NCI-H82 (cell line): ENCODE data around the gene MPV17L.
"Not testable (repeated sequence)": the region's sequence is repeated elsewhere in the genome, so short reads cannot be mapped to it uniquely, and the experiment has no call there.

ENCODE experiments used
- DNase-seq: peaks from one replicate; lab custom pipeline; 2025; lab: John Stamatoyannopoulos, UW

MPV17L gene

DNA sequence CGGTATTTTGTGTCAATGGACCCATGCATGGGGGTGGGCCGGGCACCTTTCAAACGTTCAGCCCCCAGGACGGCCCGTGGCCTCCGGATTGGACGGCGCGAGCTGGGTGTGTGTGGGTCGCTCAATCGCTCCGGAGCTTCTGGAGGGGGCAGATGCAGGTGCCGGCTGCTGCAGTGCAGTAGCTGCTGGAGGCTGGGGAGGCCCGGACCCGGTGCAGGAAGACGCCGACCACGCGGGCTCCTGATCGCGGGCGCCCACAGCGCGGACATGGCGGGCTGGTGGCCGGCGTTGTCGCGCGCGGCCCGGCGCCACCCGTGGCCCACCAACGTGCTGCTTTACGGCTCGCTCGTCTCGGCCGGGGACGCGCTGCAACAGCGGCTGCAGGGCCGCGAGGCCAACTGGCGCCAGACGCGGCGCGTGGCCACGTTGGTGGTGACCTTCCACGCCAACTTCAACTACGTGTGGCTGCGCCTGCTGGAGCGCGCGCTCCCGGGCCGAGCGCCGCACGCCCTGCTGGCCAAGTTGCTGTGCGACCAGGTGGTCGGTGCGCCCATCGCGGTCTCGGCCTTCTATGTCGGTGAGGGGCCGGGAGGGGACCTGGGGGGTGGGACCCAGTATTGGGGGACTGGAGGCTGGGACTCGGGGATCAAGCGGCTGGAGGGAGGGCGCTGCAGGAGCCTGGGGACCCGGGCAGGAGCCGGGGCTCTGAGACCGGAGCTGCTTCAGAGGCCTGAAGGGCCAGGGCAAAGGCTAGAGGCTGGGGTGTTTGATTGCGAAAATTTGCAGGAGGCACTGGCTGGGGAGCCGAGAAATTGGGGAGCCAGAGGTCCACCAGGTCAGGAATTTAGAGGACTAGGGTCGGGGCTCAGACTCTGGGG is at the start of gene MPV17L:
MPV17L (plus strand) TSS at position 124 of the 878 bp plus-strand sequence; CDS start at position 268, 144 bp downstream.
- DNase-seq = peak; percentile 37

DNA sequence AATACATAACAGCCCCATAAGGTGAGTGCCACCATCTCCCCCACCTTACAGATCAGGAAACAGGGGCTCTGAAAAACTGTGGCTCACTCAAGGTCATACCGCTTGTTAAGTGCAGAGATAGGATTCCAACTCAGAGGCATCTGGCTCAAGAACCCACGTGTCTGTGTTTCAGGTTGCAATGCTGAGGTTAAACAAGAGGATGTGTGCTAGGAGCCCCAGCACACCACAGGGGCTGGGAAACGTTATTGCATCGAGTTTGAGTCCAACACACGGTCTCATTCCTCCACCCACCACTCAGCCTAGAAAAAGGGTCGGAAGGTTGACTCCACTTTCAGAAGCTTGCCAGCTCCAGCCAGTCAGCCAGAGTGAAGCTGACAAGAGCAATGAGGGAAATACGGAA is 46.8 kb upstream of the MPV17L start:
- DNase-seq = not testable (repeated sequence)

GRCh38 chr16:15351251-15351650 is 44.3 kb upstream of the MPV17L start:
- not testable (repeated sequence) for DNase-seq

- not testable (repeated sequence) for DNase-seq
These were observed 43.8 kb upstream of the MPV17L start for GRCh38 chr16:15351745-15352144.

DNA sequence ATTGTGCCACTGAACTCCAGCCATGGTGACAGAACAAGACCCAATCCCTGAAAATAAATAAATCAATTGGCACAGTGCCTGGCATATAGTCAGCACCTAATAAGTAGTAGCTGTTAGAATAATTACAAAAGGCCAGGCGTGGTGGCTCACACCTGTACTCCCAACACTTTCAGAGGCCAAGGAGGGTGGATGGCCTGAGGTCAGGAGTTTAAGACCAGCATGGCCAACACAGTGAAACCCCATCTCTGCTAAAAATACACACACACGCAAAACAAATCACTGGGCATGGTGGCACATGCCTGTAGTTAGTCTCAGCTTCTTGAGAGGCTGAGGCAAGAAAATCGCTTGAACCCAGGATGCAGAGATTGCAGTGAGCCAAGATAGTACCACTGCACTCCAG is 42.7 kb upstream of the MPV17L start:
- DNase-seq = not testable (repeated sequence)

DNA sequence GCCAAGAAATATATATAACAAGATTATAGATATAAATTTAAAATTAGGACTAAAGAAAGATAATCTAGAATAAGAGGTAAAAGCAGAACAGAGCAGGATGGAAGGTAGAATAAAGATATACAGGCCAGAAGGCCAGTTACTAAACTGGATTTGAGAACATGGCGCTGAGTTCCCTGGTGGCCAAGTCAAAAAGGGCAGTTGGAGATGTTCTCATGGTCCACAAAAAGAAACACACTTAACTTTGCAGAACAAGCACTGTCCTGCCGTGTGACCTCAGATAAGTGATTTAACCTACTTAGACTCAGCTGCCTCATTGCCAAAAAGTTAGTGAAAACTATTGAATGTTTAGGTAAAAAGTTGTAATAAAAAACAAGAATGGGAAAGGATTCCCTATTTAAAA is 40.7 kb upstream of the MPV17L start:
- DNase-seq = not testable (repeated sequence)

DNA sequence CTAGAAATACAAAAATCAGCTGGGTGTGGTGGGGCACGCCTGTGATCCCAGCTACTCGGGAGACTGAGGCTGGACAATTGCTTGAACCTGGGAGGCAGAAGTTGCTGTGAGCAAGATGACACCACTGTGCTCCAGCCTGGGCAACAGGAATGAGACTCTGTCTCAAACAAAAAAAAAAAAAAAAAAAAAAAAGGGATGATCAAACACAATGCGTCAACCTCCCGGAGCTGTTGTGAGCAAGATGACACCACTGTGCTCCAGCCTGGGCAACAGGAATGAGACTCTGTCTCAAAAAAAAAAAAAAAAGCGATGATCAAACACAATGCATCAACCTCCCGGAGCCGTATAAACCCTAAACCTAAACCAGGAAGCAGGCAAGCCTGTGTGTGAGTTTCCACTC is 38.1 kb upstream of the MPV17L start:
- DNase-seq = not testable (repeated sequence)

GRCh38 chr16:15378194-15378593 is 17.4 kb upstream of the MPV17L start, which contains the start of gene NPIPA5:
Gene NPIPA5, minus strand, starts transcription at chr16:15378294. Its CDS starts 0 bp downstream, at chr16:15378294.
- DNase-seq = not testable (repeated sequence)

- DNase-seq = not testable (repeated sequence)
These were observed 12.7 kb upstream of the MPV17L start for GRCh38 chr16:15382810-15383209.

GRCh38 chr16:15388060-15388459 is 7.5 kb upstream of the MPV17L start:
- not testable (repeated sequence) for DNase-seq

DNA sequence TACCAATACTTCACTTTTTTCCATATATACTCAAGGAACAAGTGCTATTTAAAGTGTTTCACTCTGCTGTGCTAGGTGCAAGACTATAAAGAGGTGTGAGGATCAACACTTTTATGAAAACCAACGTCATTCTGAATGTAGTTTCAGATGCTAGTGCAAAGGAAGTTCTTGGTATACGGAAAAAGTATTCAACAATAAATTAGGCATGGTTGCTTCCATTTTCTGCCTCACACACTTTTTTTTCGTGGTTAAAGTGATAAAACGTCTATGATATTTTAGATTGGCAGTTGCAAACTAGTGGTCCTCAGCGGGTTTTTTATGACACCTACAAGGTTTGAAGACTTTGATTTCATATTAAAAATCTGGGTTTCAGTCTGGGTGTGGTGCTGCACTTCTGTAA is 5.6 kb upstream of the MPV17L start:
- not testable (repeated sequence) for DNase-seq

DNA sequence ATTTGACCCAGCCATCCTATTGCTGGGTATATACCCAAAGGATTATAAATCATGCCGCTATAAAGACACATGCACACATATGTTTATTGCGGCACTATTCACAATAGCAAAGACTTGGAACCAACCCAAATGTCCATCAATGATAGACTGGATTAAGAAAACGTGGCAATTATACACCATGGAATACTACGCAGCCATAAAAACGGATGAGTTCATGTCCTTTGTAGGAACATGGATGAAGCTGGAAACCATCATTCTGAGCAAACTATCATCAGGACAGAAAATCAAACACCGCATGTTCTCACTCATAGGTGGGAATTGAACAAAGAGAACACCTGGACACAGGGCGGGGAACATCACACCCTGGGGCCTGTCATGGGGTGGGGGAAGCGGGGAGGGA is 2.5 kb upstream of the MPV17L start:
- DNase-seq = not testable (repeated sequence)

DNA sequence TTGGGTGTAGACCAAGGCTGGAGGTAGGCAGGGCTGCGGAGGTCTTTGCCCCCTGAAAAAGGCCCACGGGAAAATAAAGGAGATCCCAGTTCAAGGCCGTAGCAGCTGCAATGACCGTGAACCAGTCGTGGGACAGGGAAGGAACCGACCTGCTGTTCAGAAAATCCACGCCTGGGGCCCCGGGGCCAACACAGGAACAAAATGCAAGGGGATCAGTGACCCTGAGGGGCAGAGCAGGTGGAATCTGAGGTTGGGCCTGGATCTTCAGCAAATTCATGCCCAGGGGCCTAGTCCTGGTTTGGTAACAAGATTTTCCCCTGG is 915 bp downstream of the MPV17L start:
- not testable (repeated sequence) for DNase-seq

DNA sequence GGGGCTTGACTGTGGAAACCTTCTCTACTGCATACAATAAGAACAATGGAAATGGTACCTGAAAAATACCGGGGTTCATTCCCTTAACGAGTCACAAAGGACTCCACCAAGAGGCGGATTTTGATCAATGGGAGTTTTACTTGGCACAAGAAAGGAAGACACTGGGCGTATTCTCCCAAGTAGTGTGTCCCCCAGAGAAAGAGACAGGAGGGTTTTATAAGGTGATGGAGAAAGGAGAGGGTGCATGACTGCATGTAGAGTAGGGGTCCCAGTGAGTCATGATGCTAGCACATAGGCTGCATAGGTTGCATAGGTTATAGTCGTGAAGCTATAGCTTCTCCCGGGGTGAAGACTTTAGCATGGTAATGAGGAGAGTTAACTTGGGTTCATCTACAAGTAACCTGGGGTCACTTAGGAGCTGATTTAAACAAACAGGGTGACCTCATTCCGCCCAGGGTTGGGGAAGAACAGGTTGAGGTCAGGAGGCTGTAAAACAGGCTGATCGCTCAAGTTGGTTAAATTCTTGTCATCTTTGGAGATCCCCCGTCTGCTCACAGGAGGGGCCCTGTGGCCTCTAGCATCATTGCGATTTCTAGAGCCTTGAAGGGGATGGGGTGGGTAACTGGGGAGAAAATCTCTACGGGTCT is 1.5 kb downstream of the MPV17L start:
- no peak for DNase-seq

- peak; percentile 14 for DNase-seq
These were observed 3.2 kb downstream of the MPV17L start for GRCh38 chr16:15398618-15399316.

GRCh38 chr16:15399317-15399716 is 3.8 kb downstream of the MPV17L start:
- no peak for DNase-seq

- DNase-seq = not testable (repeated sequence)
These were observed 4.8 kb downstream of the MPV17L start for GRCh38 chr16:15400314-15400713.

DNA sequence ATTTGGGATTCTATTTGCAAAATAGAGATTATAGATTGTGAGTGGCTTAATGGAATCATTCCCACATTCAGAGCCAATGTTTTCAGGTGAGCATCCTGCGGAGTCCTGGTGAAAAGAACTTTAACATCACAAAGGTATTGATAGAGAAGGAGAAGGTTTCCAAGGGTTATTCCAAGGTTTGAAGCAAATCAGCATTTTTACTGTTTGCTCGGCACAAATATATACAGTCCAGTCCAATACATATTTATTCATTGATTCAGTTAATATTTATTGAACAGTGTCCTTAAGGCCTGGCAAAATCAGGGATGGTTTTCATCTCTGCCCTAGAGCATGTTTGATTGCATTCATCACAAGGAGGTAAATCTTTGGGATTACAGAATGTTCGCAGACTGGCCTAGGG is 6.4 kb downstream of the MPV17L start:
- DNase-seq = no peak

- DNase-seq = no peak
These were observed 7.9 kb downstream of the MPV17L start for GRCh38 chr16:15403392-15403995.

GRCh38 chr16:15404091-15404490 is 8.5 kb downstream of the MPV17L start:
- not testable (repeated sequence) for DNase-seq

DNA sequence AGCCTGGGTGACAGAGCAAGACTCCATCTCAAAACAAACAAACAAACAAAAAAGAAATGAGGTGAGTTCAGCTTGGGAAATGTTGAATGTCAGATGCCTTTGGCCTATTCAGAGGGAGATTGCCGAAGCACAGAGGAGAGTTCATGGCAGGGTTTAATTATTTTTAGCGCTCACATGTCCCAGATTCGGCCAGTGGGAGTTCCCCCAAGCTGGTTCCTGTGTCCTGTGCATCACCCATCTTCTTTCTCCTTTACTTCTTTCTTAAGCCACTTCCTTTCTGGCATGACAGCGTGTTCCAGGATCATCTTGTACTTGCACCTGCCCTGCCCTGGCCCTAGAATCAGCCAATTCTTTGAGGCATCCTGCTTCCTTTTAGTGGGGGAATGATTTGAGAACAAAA is 9.2 kb downstream of the MPV17L start:
- DNase-seq = no peak

GRCh38 chr16:15407756-15408155 is 12.2 kb downstream of the MPV17L start:
- peak; percentile 4 for DNase-seq
